GM18867 (cell line): ENCODE measurements around the gene DIDO1.

Experiments used
- ATAC-seq: cut with Tn5 transposase; IDR thresholded peaks from one replicate; pipeline ENCODE4 v1.9.1; 2021; ENCODE audit warnings: mild to moderate bottlenecking, moderate library complexity; ENCODE audit not compliant: unreplicated experiment

DIDO1 gene

GRCh38 chr20:62951143-62951895 lies 25.0 kb upstream of the DIDO1 start:
- ATAC-seq: no peak

- ATAC-seq: no peak
Measured at GRCh38 chr20:62950741-62951140, 24.4 kb upstream of the DIDO1 start.

- ATAC-seq: no peak
Measured at GRCh38 chr20:62949962-62950361, 23.7 kb upstream of the DIDO1 start.

GRCh38 chr20:62949153-62949821 lies 23.0 kb upstream of the DIDO1 start:
- no peak for ATAC-seq

GRCh38 chr20:62947532-62948300 lies 21.4 kb upstream of the DIDO1 start:
- no peak for ATAC-seq

GRCh38 chr20:62946918-62947317 lies 20.6 kb upstream of the DIDO1 start:
- no peak for ATAC-seq

GRCh38 chr20:62945771-62946339 lies 19.6 kb upstream of the DIDO1 start:
- no peak for ATAC-seq

- no peak for ATAC-seq
Measured at GRCh38 chr20:62944746-62945145, 18.4 kb upstream of the DIDO1 start.

GRCh38 chr20:62944184-62944583 lies 17.9 kb upstream of the DIDO1 start:
- no peak for ATAC-seq

GRCh38 chr20:62943396-62943795 lies 17.1 kb upstream of the DIDO1 start:
- no peak for ATAC-seq

- no peak for ATAC-seq
Measured at GRCh38 chr20:62942456-62942855, 16.2 kb upstream of the DIDO1 start.

- ATAC-seq: no peak
Measured at GRCh38 chr20:62941792-62942191, 15.5 kb upstream of the DIDO1 start.

GRCh38 chr20:62940875-62941274 lies 14.6 kb upstream of the DIDO1 start:
- ATAC-seq: no peak

GRCh38 chr20:62938105-62938888 lies 12.0 kb upstream of the DIDO1 start, which contains the start of gene GID8:
TSS of gene GID8 (plus strand) at chr20:62938147. CDS start at chr20:62941503, 3,356 bp downstream.
- ATAC-seq: peak; percentile 41

GRCh38 chr20:62937268-62938104 lies 11.2 kb upstream of the DIDO1 start:
- ATAC-seq: peak; percentile 80

GRCh38 chr20:62935968-62936585 lies 9.8 kb upstream of the DIDO1 start:
- no peak for ATAC-seq

GRCh38 chr20:62935204-62935967 lies 9.1 kb upstream of the DIDO1 start:
- ATAC-seq: no peak

GRCh38 chr20:62933966-62934365 lies 7.7 kb upstream of the DIDO1 start:
- no peak for ATAC-seq
